Measurements from ENCODE around the gene C8G. TPM values are rescaled to one million over a fixed set of nuclear protein-coding genes. Genes with fewer than 3 reads are reported as not detected.

Gene C8G
- total and polyA plus RNA-seq, 2 of the 13 experiments (the other 11 are each of a cell fraction or from before 2014, with no cell fraction given): 4.9 to 12.8 TPM

- no TSS peak for BruUV-seq (replicated peaks)
- intact Hi-C loops (cut with micrococcal nuclease; ENCODE audit: unreplicated experiment): no loop called here
- Histone ChIP-seq H3K4me3 (replicated peaks in 1 of 3; ENCODE audit: insufficient read depth in 1 of 3, low read depth in 2 of 3, low read length in 3 of 3) (no peak overlapping the region), H4K20me1 (ENCODE audit: insufficient read depth, low read length) (no peaks in the 10 kb centered on the region), H3K36me3 (replicated peaks in 1 of 2; ENCODE audit: control insufficient read depth in 1 of 2, insufficient read depth in 2 of 2, low read length in 2 of 2) (no peaks in the 10 kb centered on the region), H3K9me3 (ENCODE audit: low read length) (no peaks in the 10 kb centered on the region), H2AFZ (ENCODE audit: low read length) (no peak overlapping the region), H3K27ac (ENCODE audit: extremely low read length, insufficient read depth, low read length) (no peak overlapping the region), H3K4me1 (ENCODE audit: insufficient read depth, low read length) (peaks cover 29% of the 10 kb centered on the region), H3K4me2 (ENCODE audit: low read depth, low read length) (no peak overlapping the region), H3K9ac (ENCODE audit: insufficient read depth, low read depth, low read length) (no peak overlapping the region), H3K79me2 (ENCODE audit: insufficient read depth, low read length) (no peaks in the 10 kb centered on the region), H3K27me3 (ENCODE audit: control insufficient read depth in 1 of 2, insufficient read depth in 2 of 2, low read length in 2 of 2) (peaks cover 30 to 79% of the 10 kb centered on the region in 2 experiments)
- 14% methylated on average over 15 of the region's 29 CpGs for WGBS (ENCODE audit: low lambda C conversion rate)
- POLR2A ChIA-PET: interaction anchor here (1.4 to 1.6 kb wide), 2 partner anchors 12 to 19 kb away, joined by 3 to 4 read pairs; partner anchors contain the start of gene PAXX
- CTCF ChIA-PET (ENCODE audit: low intra/inter-chr PET ratio, low total read pairs): no interaction called here
- in situ Hi-C loops (cut with HindIII; ENCODE audit: extremely low pct_ligation_motif_present, low pct_unique_long_range_greater_than_20kb): no loop called here
- ATAC-seq (no peak), FAIRE-seq (no peak), DNase-seq (ENCODE audit: low spot score) (no peak)
- TF ChIP-seq NFIC (IDR thresholded peaks at IDR 0.05; ENCODE audit: low read length) (no peak), CEBPG (CRISPR knock-in tag; IDR thresholded peaks at IDR 0.05) (no peak), POLR2G (IDR thresholded peaks at IDR 0.05; ENCODE audit: low read depth, low read length) (no peak), MEIS2 (CRISPR knock-in tag; IDR thresholded peaks at IDR 0.05) (no peak), XRCC5 (optimal IDR thresholded peaks at IDR 0.05; ENCODE audit: low read length) (no peak), SETDB1 (CRISPR knock-in tag; IDR thresholded peaks at IDR 0.05; ENCODE audit: borderline replicate concordance) (no peak), HOMEZ (CRISPR knock-in tag; IDR thresholded peaks at IDR 0.05; ENCODE audit: low read depth) (no peak), MTA1 (CRISPR knock-in tag; IDR thresholded peaks at IDR 0.05; ENCODE audit: borderline replicate concordance) (no peak), NFYB (CRISPR knock-in tag; IDR thresholded peaks at IDR 0.05) (no peak), ZNF878 (CRISPR knock-in tag; IDR thresholded peaks at IDR 0.05) (no peak)
Measured at GRCh38 chr9:136973618-136974617, 28.9 kb downstream of the C8G start.
